Fibroblast of lung (primary cell): ENCODE data around the gene FAM53B. TPM values are rescaled to one million over a fixed set of nuclear protein-coding genes. Genes with fewer than 3 reads are reported as not detected.

Experiments used
- DNase-seq, 2 donors: peaks; one replicate each; pipeline versions ENCODE4 v3.0.0 to v3.0.0-alpha.2; 2010; ENCODE audit warnings: low read depth in 2 of 2
- H2AFZ ChIP-seq: 2 replicates; pipeline ENCODE4 v1.5.1; 2012; ENCODE audit warnings: low read length, control low read depth, inconsistent platforms
- H3K27ac ChIP-seq: 2 replicates; pipeline ENCODE4 v1.5.1; 2011; ENCODE audit warnings: low read length, control low read depth; ENCODE audit not compliant: insufficient read depth
- H3K27me3 ChIP-seq: 2 replicates; pipeline ENCODE4 v1.5.1; 2011; ENCODE audit warnings: mild to moderate bottlenecking, low read length; ENCODE audit not compliant: control insufficient read depth, insufficient read depth
- H3K36me3 ChIP-seq: 2 replicates; pipeline ENCODE4 v1.5.1; 2011; ENCODE audit warnings: low read length; ENCODE audit not compliant: control insufficient read depth, insufficient read depth
- H3K4me1 ChIP-seq: 2 replicates; pipeline ENCODE4 v1.5.1; 2011; ENCODE audit warnings: low read length; ENCODE audit not compliant: control insufficient read depth, insufficient read depth; ENCODE audit errors: extremely low read depth
- H3K4me2 ChIP-seq: 2 replicates; pipeline ENCODE4 v1.5.1; 2011; ENCODE audit warnings: low read length, control low read depth; ENCODE audit not compliant: insufficient read depth; ENCODE audit errors: extremely low read depth
- H3K4me3 ChIP-seq, 4 experiments: fragments of 200-600 bp in 1 of 4; sonication (generic) in 1 of 4; replicated peaks in 1 of 4; 2 replicates each; pipeline ENCODE4 v1.5.1; 2011 to 2016; ENCODE audit warnings: low read length in 4 of 4, low read depth in 3 of 4, mild to moderate bottlenecking in 3 of 4, control low read depth in 2 of 4, inconsistent platforms in 1 of 4, mixed read lengths in 1 of 4; ENCODE audit not compliant: insufficient read depth in 1 of 4; ENCODE audit errors: control extremely low read depth in 1 of 4
- H3K79me2 ChIP-seq: 2 replicates; pipeline ENCODE4 v1.5.1; 2012; ENCODE audit warnings: mild to moderate bottlenecking, low read length, inconsistent platforms; ENCODE audit not compliant: control insufficient read depth, insufficient read depth
- H3K9ac ChIP-seq: 2 replicates; pipeline ENCODE4 v1.5.1; 2011; ENCODE audit warnings: mild to moderate bottlenecking, low read length, control low read depth; ENCODE audit not compliant: insufficient read depth
- H3K9me3 ChIP-seq: 2 replicates; pipeline ENCODE4 v1.5.1; 2012; ENCODE audit warnings: low read depth, low read length; ENCODE audit not compliant: control insufficient read depth, insufficient read depth
- H4K20me1 ChIP-seq: 2 replicates; pipeline ENCODE4 v1.5.1; 2011; ENCODE audit warnings: low read length; ENCODE audit not compliant: control insufficient read depth, insufficient read depth; ENCODE audit errors: extremely low read depth
- EZH2 ChIP-seq: IDR thresholded peaks from 2 replicates; pipeline ENCODE4 v1.5.1; 2012; ENCODE audit warnings: low read length, control low read depth, mild to moderate bottlenecking; ENCODE audit errors: missing control alignments
- polyA plus RNA-seq, 2 donors: library from polyadenylated mRNA; depleted of rRNA in 1 of 2; stranded (reverse) in 1 of 2; unstranded in 1 of 2; fragments of >200 nt; gene quantifications; 2 replicates each; pipeline ENCODE4 v1.2.1, GENCODE V29; 2011 to 2012; ENCODE audit warnings: missing spikeins in 1 of 2
- total RNA-seq: library from RNA; depleted of rRNA; stranded (reverse); fragments of >200 nt; gene quantifications from 2 replicates; pipeline ENCODE4 v1.2.1, GENCODE V29; 2014
- TF ChIP-seq, protein P1 (sequence below), 2 donors: IDR thresholded peaks in 1 of 2; conservative IDR thresholded peaks in 1 of 2; 1 replicate in 1 of 2; 2 replicates in 1 of 2; pipeline ENCODE4 v1.5.1; 2011 to 2012; ENCODE audit warnings: low read length in 2 of 2, control low read depth in 1 of 2, inconsistent platforms in 1 of 2, low read depth in 1 of 2, mild to moderate bottlenecking in 1 of 2

The FAM53B gene
- total and polyA plus RNA-seq, 2 donors (not counting 1 experiment from before 2014, with no cell fraction given): 2.2 to 11.7 TPM

DNA sequence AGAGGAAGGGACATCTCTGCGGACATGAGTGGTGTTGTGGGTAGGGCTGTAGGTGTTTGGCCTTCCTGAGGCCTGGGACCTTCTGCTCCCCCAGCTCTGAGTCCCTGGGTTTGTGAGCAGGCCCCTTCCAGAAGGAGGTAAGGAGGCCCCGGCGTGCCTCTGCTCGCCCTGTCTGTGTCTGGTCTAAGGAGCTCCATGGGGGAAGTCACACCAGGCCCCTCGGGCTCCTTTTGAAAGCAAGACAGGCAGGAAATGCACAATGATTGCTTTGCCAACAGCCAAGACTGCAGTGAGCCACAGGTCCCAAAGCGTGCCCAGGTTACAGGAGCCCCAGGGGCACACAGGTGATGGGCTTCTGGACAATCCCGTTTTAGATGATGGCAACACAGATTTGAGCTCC lies 89.5 kb downstream of the FAM53B start:
- no peak overlapping the region for H3K27ac ChIP-seq
- no peak overlapping the region for H3K4me2 ChIP-seq
- peaks cover 2% of the 10 kb centered on the region for H4K20me1 ChIP-seq
- H3K79me2 ChIP-seq: no peaks in the 10 kb centered on the region
- DNase-seq: no peak
- no peak overlapping the region for H3K9ac ChIP-seq
- TF ChIP-seq, protein P1, sequence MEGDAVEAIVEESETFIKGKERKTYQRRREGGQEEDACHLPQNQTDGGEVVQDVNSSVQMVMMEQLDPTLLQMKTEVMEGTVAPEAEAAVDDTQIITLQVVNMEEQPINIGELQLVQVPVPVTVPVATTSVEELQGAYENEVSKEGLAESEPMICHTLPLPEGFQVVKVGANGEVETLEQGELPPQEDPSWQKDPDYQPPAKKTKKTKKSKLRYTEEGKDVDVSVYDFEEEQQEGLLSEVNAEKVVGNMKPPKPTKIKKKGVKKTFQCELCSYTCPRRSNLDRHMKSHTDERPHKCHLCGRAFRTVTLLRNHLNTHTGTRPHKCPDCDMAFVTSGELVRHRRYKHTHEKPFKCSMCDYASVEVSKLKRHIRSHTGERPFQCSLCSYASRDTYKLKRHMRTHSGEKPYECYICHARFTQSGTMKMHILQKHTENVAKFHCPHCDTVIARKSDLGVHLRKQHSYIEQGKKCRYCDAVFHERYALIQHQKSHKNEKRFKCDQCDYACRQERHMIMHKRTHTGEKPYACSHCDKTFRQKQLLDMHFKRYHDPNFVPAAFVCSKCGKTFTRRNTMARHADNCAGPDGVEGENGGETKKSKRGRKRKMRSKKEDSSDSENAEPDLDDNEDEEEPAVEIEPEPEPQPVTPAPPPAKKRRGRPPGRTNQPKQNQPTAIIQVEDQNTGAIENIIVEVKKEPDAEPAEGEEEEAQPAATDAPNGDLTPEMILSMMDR (conservative IDR thresholded peaks at IDR 0.05 in 1 of 2, IDR thresholded peaks at IDR 0.05 in 1 of 2; ENCODE audit: low read depth in 1 of 2, low read length in 2 of 2): no peak
- TF ChIP-seq EZH2: no peak
- no peak overlapping the region for H2AFZ ChIP-seq
- H3K27me3 ChIP-seq: no peaks in the 10 kb centered on the region
- H3K9me3 ChIP-seq: no peaks in the 10 kb centered on the region
- no peak overlapping the region for H3K4me3 ChIP-seq
- H3K36me3 ChIP-seq: no peaks in the 10 kb centered on the region
- no peaks in the 10 kb centered on the region for H3K4me1 ChIP-seq

DNA sequence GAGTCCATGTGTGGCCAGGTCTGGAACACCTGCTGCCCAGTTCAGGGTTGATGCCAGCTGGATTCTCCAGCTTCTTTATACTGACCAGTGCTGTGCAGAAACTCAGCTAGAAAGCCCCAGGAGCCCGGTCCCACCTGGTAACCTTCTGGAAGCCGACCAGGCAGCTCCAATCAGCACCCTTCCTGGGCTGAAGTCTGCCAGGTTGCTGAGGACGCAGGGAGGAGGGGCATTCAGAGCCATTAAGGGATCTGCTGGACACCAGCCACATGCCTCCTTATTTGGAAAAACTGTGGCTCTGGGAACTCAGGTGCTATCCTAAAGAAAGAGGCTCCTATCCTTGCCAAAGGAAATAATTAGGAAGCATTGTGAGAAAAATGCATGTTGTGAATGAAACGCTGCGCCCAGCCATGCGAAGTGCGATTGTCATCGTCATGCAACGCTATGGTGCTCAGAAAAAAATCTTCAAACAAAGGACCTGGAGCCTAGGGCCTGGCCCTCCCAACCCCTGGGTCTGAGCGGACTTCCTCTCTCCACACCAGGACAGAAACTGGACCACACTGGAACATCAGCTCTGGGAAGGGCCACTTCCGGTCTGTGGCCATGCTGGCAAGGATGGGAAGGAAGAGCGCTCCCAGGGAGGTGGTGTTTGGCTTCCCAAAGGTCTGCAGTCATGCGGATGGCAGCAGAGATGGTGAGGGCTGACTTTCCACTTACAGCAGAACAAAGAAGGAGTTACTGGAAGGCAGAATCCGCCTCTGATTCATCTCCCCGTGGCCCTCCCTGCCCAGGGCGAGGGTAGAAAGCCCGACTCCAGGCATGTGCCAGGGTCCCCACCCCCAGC lies 90.1 kb downstream of the FAM53B start:
- no peak overlapping the region for H3K4me2 ChIP-seq
- no peak overlapping the region for H3K4me3 ChIP-seq
- no peak for DNase-seq
- H3K27ac ChIP-seq: no peak overlapping the region
- peaks cover 2% of the 10 kb centered on the region for H4K20me1 ChIP-seq
- no peak overlapping the region for H3K9ac ChIP-seq
- no peak overlapping the region for H2AFZ ChIP-seq
- no peaks in the 10 kb centered on the region for H3K9me3 ChIP-seq
- no peaks in the 10 kb centered on the region for H3K79me2 ChIP-seq
- H3K27me3 ChIP-seq: no peaks in the 10 kb centered on the region
- peaks cover 5% of the 10 kb centered on the region for H3K4me1 ChIP-seq
- no peak for TF ChIP-seq EZH2
- TF ChIP-seq, protein P1 (conservative IDR thresholded peaks at IDR 0.05 in 1 of 2, IDR thresholded peaks at IDR 0.05 in 1 of 2; ENCODE audit: low read depth in 1 of 2, low read length in 2 of 2): no peak
- no peaks in the 10 kb centered on the region for H3K36me3 ChIP-seq

DNA sequence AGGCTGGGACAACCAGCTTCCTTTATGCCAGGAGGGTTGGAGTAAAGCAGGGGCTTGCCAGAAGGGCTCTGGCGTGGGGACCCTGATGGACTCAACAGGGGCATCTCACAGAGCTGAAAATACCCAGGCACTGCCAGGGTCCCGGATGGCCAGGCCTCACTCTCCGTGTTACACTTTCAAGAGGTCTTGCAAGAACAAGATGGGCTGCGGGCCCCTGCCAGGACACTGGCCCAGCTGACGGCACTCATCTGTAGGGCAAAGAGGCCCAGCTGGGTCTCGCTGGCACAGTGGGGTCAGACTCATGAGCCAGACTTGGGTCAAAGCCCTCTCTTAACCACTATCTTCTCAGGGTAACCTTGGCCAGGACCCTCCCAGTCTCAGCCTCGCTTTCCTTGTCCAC lies 90.9 kb downstream of the FAM53B start:
- Histone ChIP-seq H3K27me3 (no peaks in the 10 kb centered on the region), H3K9ac (no peak overlapping the region), H2AFZ (no peak overlapping the region), H3K27ac (no peak overlapping the region), H3K36me3 (no peaks in the 10 kb centered on the region), H3K9me3 (no peaks in the 10 kb centered on the region), H3K4me1 (peaks cover 10% of the 10 kb centered on the region), H3K4me2 (no peak overlapping the region), H3K79me2 (no peaks in the 10 kb centered on the region), H3K4me3 (no peak overlapping the region), H4K20me1 (peaks cover 2% of the 10 kb centered on the region)
- TF ChIP-seq EZH2: no peak
- TF ChIP-seq, protein P1 (conservative IDR thresholded peaks at IDR 0.05 in 1 of 2, IDR thresholded peaks at IDR 0.05 in 1 of 2; ENCODE audit: low read depth in 1 of 2, low read length in 2 of 2): no peak
- DNase-seq: no peak
